ENCODE measurements around the gene PICALM. TPM values are rescaled to one million over a fixed set of nuclear protein-coding genes. Genes with fewer than 3 reads are reported as not detected.

PICALM gene
- total and polyA plus RNA-seq, 9 of the 15 experiments (the other 6 are each of a cell fraction or from before 2014, with no cell fraction given), result 41.3 to 990 (median 309) TPM

GRCh38 chr11:85953491-85954143, 115.3 kb downstream of the PICALM start (continued):
- TF ChIP-seq PPARD (CRISPR knock-in tag; IDR thresholded peaks at IDR 0.05) (no peak), ETV6 (IDR thresholded peaks at IDR 0.05; ENCODE audit: borderline replicate concordance in 1 of 2, low read depth in 2 of 2, low read length in 1 of 2) (no peak), ETV6 (CRISPR knock-in tag; IDR thresholded peaks at IDR 0.05; ENCODE audit: borderline replicate concordance) (no peak), HMGN3 (IDR thresholded peaks at IDR 0.05; ENCODE audit: borderline replicate concordance, extremely low read depth, insufficient read length, low read depth, low read length) (no peak), SUPT5H (IDR thresholded peaks at IDR 0.05) (peak; percentile 58; the same call in 1 of the 2 replicates), NR1H2 (CRISPR knock-in tag; IDR thresholded peaks at IDR 0.05) (no peak), FOXA1 (IDR thresholded peaks at IDR 0.05; ENCODE audit: borderline replicate concordance) (no peak), RB1 (IDR thresholded peaks at IDR 0.05; ENCODE audit: low read depth) (no peak), JUNB (CRISPR knock-in tag; conservative IDR thresholded peaks at IDR 0.05) (no peak), SIN3A (IDR thresholded peaks at IDR 0.05; ENCODE audit: borderline replicate concordance in 2 of 2, control insufficient read depth in 1 of 2, low read depth in 2 of 2, low read length in 2 of 2) (no peak), RBM15 (IDR thresholded peaks at IDR 0.05; ENCODE audit: insufficient read depth, low read length) (no peak), RAD51 (IDR thresholded peaks at IDR 0.05; ENCODE audit: borderline replicate concordance, low read depth) (peak; percentile 37; the same call in 1 of the 2 replicates), USF2 (CRISPR knock-in tag; IDR thresholded peaks at IDR 0.05) (peak; percentile 67), CCNT2 (IDR thresholded peaks at IDR 0.05; ENCODE audit: borderline replicate concordance, extremely low read depth, insufficient read length, low read depth, low read length) (peak; percentile 29), USF1 (CRISPR knock-in tag; IDR thresholded peaks at IDR 0.05) (peak; percentile 58), SREBF1 (IDR thresholded peaks at IDR 0.05; ENCODE audit: borderline replicate concordance, low read depth, low read length) (no peak), KLF6 (CRISPR knock-in tag; IDR thresholded peaks at IDR 0.05; ENCODE audit: borderline replicate concordance) (no peak)
- TF ChIP-seq, protein P1, sequence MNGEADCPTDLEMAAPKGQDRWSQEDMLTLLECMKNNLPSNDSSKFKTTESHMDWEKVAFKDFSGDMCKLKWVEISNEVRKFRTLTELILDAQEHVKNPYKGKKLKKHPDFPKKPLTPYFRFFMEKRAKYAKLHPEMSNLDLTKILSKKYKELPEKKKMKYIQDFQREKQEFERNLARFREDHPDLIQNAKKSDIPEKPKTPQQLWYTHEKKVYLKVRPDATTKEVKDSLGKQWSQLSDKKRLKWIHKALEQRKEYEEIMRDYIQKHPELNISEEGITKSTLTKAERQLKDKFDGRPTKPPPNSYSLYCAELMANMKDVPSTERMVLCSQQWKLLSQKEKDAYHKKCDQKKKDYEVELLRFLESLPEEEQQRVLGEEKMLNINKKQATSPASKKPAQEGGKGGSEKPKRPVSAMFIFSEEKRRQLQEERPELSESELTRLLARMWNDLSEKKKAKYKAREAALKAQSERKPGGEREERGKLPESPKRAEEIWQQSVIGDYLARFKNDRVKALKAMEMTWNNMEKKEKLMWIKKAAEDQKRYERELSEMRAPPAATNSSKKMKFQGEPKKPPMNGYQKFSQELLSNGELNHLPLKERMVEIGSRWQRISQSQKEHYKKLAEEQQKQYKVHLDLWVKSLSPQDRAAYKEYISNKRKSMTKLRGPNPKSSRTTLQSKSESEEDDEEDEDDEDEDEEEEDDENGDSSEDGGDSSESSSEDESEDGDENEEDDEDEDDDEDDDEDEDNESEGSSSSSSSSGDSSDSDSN (IDR thresholded peaks at IDR 0.05; ENCODE audit: borderline replicate concordance in 1 of 2, low read depth in 2 of 2, low read length in 2 of 2), result no peak

Measured in K562 (cell line).